M059J (cell line): Measurements from ENCODE around the gene LMLN. TPM values are rescaled to one million over a fixed set of nuclear protein-coding genes. Genes with fewer than 3 reads are reported as not detected.
A peak's percentile ranks its signal among the peaks of the same experiment; 100 is the strongest.
"Not testable (repeated sequence)": the region's sequence is repeated elsewhere in the genome, so short reads cannot be mapped to it uniquely, and the experiment has no call there.

Experiments used
- DNase-seq: peaks from one replicate; pipeline ENCODE4 v3.0.0-alpha.2; 2012; ENCODE audit warnings: low read depth
- total RNA-seq: library from RNA; depleted of rRNA; stranded (reverse); fragments of >200 nt; shearing (Covaris generic); gene quantifications from 2 replicates; pipeline ENCODE4 v1.2.3, GENCODE V29; 2014

LMLN gene
- total RNA-seq, 1 experiment from 2014 or later, result 7.1 TPM

GRCh38 chr3:198025644-198026043 is 65.6 kb downstream of the LMLN start:
- DNase-seq, result no peak

- DNase-seq, result no peak
Measured at GRCh38 chr3:198026620-198027019, 66.6 kb downstream of the LMLN start.

- no peak for DNase-seq
Measured at GRCh38 chr3:198027045-198027798, 67.2 kb downstream of the LMLN start.

- no peak for DNase-seq
Measured at GRCh38 chr3:198027799-198028390, 67.9 kb downstream of the LMLN start.

GRCh38 chr3:198028718-198029117 is 68.7 kb downstream of the LMLN start:
- peak; percentile 16 for DNase-seq

GRCh38 chr3:198030125-198030524 is 70.1 kb downstream of the LMLN start:
- DNase-seq, result no peak

- DNase-seq, result no peak
Measured at GRCh38 chr3:198030726-198031125, 70.7 kb downstream of the LMLN start.

GRCh38 chr3:198032039-198032936 is 72.3 kb downstream of the LMLN start:
- DNase-seq, result no peak

- DNase-seq, result no peak
Measured at GRCh38 chr3:198043119-198043518, 83.1 kb downstream of the LMLN start.

GRCh38 chr3:198046120-198046857 is 86.3 kb downstream of the LMLN start:
- DNase-seq, result no peak

- DNase-seq, result no peak
Measured at GRCh38 chr3:198048445-198048844, 88.4 kb downstream of the LMLN start.

GRCh38 chr3:198051836-198052235 is 91.8 kb downstream of the LMLN start:
- no peak for DNase-seq

- DNase-seq, result not testable (repeated sequence)
Measured at GRCh38 chr3:198053462-198053861, 93.4 kb downstream of the LMLN start.

- DNase-seq, result no peak
Measured at GRCh38 chr3:198061119-198062067, 101.4 kb downstream of the LMLN start.

GRCh38 chr3:198062068-198062465 is 102.0 kb downstream of the LMLN start:
- no peak for DNase-seq

- DNase-seq, result no peak
Measured at GRCh38 chr3:198064420-198064819, 104.4 kb downstream of the LMLN start.

- no peak for DNase-seq
Measured at GRCh38 chr3:198065897-198066296, 105.9 kb downstream of the LMLN start.

GRCh38 chr3:198067416-198067815 is 107.4 kb downstream of the LMLN start:
- DNase-seq, result no peak

- no peak for DNase-seq
Measured at GRCh38 chr3:198070871-198071270, 110.9 kb downstream of the LMLN start.

- peak; percentile 96 for DNase-seq
Measured at GRCh38 chr3:198071602-198072287, 111.7 kb downstream of the LMLN start.
